GM12891 (cell line): Measurements from ENCODE around the gene PILRA.

Experiments used
- POLR2A ChIP-seq: IDR thresholded peaks from 2 replicates; pipeline ENCODE4 v1.6.1; 2011; ENCODE audit warnings: low read depth, low read length, control low read depth
- POLR2AphosphoS5 ChIP-seq: IDR thresholded peaks from 2 replicates; pipeline ENCODE4 v1.6.1; 2011; ENCODE audit warnings: low read depth, low read length, control low read depth
- POU2F2 ChIP-seq: IDR thresholded peaks from 2 replicates; pipeline ENCODE4 v1.6.1; 2011; ENCODE audit warnings: low read depth, mild to moderate bottlenecking, control low read depth, low read length, moderate library complexity
- SPI1 ChIP-seq: IDR thresholded peaks from 2 replicates; pipeline ENCODE4 v1.6.1; 2011; ENCODE audit warnings: low read depth, low read length, control low read depth
- TAF1 ChIP-seq: IDR thresholded peaks from 2 replicates; pipeline ENCODE4 v1.6.1; 2011; ENCODE audit warnings: low read depth, low read length, control low read depth

- TF ChIP-seq TAF1 = no peak
- no peak for TF ChIP-seq POLR2A
- TF ChIP-seq POLR2AphosphoS5 = no peak
- no peak for TF ChIP-seq SPI1
- TF ChIP-seq POU2F2 = no peak
These were observed 2.5 kb upstream of the PILRA start for GRCh38 chr7:100370746-100371145.
